HCT116 (cell line): Measurements from ENCODE around the gene CDHR5. TPM values are rescaled to one million over a fixed set of nuclear protein-coding genes. Genes with fewer than 3 reads are reported as not detected.

Experiments
- ATAC-seq: fragments of 200-7000 bp; cut with Tn5 transposase; 2 replicates; pipeline ENCODE4 v1.9.1; 2020; ENCODE audit warnings: mild to moderate bottlenecking, moderate library complexity
- BruUV-seq: library from RNA; stranded (reverse); fragments of 400-500 nt; replicated peaks from 2 replicates; lab custom pipeline; 2021; lab: Mats Ljungman, UMichigan
- CTCF ChIA-PET: fragments of 300-600 bp; sonication (Branson Sonifier 250); formaldehyde crosslinking; loops from one replicate; lab custom pipeline; 2021; ENCODE audit warnings: antibody characterized with exemption; lab: Charles Lee
- POLR2A ChIA-PET: fragments of 300-600, 350-600 bp; sonication (Branson Sonifier 250); formaldehyde crosslinking; loops from one replicate; lab custom pipeline; 2021; ENCODE audit warnings: antibody characterized with exemption; lab: Charles Lee
- RAD21 ChIA-PET, 2 experiments: fragments of 300-600 bp; sonication (Branson Sonifier 250); formaldehyde crosslinking; loops; one replicate each; lab custom pipeline; 2023; ENCODE audit warnings: low total read pairs in 2 of 2; ENCODE audit not compliant: uncharacterized antibody in 2 of 2, unreplicated experiment in 2 of 2, low non-redundant PET in 1 of 2; lab: Charles Lee
- DNase-seq: peaks from one replicate; pipeline ENCODE4 v3.0.0-alpha.2; 2010; ENCODE audit warnings: low read depth, low spot score
- H2AFZ ChIP-seq: fragments of 200-600 bp; shearing (Covaris generic), sonication (generic); 2 replicates; pipeline ENCODE4 v1.6.1; 2017; ENCODE audit warnings: low read depth, mixed run types, mixed read lengths, antibody characterized with exemption, low read length; ENCODE audit not compliant: poor library complexity, severe bottlenecking
- H3K27ac ChIP-seq: 2 replicates; pipeline ENCODE4 v1.5.1; 2012; ENCODE audit warnings: low read depth, low read length
- H3K27me3 ChIP-seq: fragments of 200-600 bp; sonication (generic); 2 replicates; pipeline ENCODE4 v1.6.1; 2016; ENCODE audit warnings: mixed run types, low read length, mixed read lengths; ENCODE audit not compliant: insufficient read depth
- H3K36me3 ChIP-seq, 2 experiments: fragments of 200-500 bp in 1 of 2; fragments of 200-600 bp in 1 of 2; sonication (Bioruptor generic) in 1 of 2; sonication (generic) in 1 of 2; 2 replicates each; pipeline versions ENCODE4 v1.5.1 to v1.6.1; 2014 to 2016; ENCODE audit warnings: low read length in 2 of 2, inconsistent platforms in 1 of 2, mixed read lengths in 1 of 2, mixed run types in 1 of 2; ENCODE audit not compliant: insufficient read depth in 2 of 2, control insufficient read depth in 1 of 2
- H3K4me1 ChIP-seq, 2 experiments: fragments of 200-600 bp in 1 of 2; sonication (generic) in 1 of 2; 2 replicates each; pipeline versions ENCODE4 v1.5.1 to v1.6.1; 2012 to 2017; ENCODE audit warnings: low read length in 2 of 2, inconsistent platforms in 1 of 2, mild to moderate bottlenecking in 1 of 2, mixed read lengths in 1 of 2, mixed run types in 1 of 2, moderate library complexity in 1 of 2; ENCODE audit not compliant: insufficient read depth in 2 of 2, control insufficient read depth in 1 of 2
- H3K4me2 ChIP-seq: fragments of 200-600 bp; sonication (generic); 2 replicates; pipeline ENCODE4 v1.6.1; 2017; ENCODE audit warnings: mixed run types, low read length, mixed read lengths
- H3K4me3 ChIP-seq, 2 experiments: fragments of 200-600 bp in 1 of 2; sonication (generic) in 1 of 2; replicated peaks in 1 of 2; 2 replicates each; pipeline ENCODE4 v1.5.1; 2011 to 2016; ENCODE audit warnings: low read length in 2 of 2, control low read depth in 1 of 2, low read depth in 1 of 2, mild to moderate bottlenecking in 1 of 2, mixed read lengths in 1 of 2, mixed run types in 1 of 2
- H3K79me2 ChIP-seq: fragments of 200-600 bp; sonication (generic); 2 replicates; pipeline ENCODE4 v1.6.1; 2017; ENCODE audit warnings: mild to moderate bottlenecking, mixed run types, low read length, moderate library complexity, mixed read lengths; ENCODE audit not compliant: insufficient read depth
- H3K9ac ChIP-seq: fragments of 200-600 bp; sonication (generic); 2 replicates; pipeline ENCODE4 v1.6.1; 2016; ENCODE audit warnings: low read length, mixed read lengths
- H3K9me2 ChIP-seq: fragments of 200-600 bp; sonication (generic), shearing (Covaris generic); 2 replicates; pipeline ENCODE4 v1.6.1; 2017; ENCODE audit warnings: mixed run types, mild to moderate bottlenecking, moderate library complexity; ENCODE audit not compliant: insufficient read depth
- H3K9me3 ChIP-seq, 2 experiments: fragments of 200-500 bp in 1 of 2; fragments of 200-600 bp in 1 of 2; sonication (Bioruptor generic) in 1 of 2; sonication (generic) in 1 of 2; 2 replicates each; pipeline ENCODE4 v1.6.1; 2014 to 2017; ENCODE audit warnings: low read length in 2 of 2, mixed read lengths in 2 of 2, inconsistent platforms in 1 of 2, low read depth in 1 of 2, mild to moderate bottlenecking in 1 of 2, mixed run types in 1 of 2, moderate library complexity in 1 of 2; ENCODE audit not compliant: control insufficient read depth in 1 of 2, insufficient read depth in 1 of 2
- H4K20me1 ChIP-seq: fragments of 200-600 bp; sonication (generic), shearing (Covaris generic); 2 replicates; pipeline ENCODE4 v1.6.1; 2017; ENCODE audit warnings: mixed run types, mild to moderate bottlenecking, moderate library complexity; ENCODE audit not compliant: insufficient read depth
- RAD21 ChIP-seq: IDR thresholded peaks from 2 replicates; pipeline ENCODE4 v1.6.1; 2012; ENCODE audit warnings: low read depth, mild to moderate bottlenecking
- SIN3A ChIP-seq: IDR thresholded peaks from 2 replicates; pipeline ENCODE4 v1.6.1; 2012; ENCODE audit warnings: low read depth
- TCF7L2 ChIP-seq: IDR thresholded peaks from 2 replicates; pipeline ENCODE4 v1.7.0; 2011; ENCODE audit warnings: borderline replicate concordance, inconsistent platforms; ENCODE audit not compliant: insufficient read depth, insufficient read length; ENCODE audit errors: extremely low read depth
- ZNF274 ChIP-seq: fragments of 200-500 bp; sonication (Bioruptor generic); IDR thresholded peaks from 2 replicates; pipeline ENCODE4 v1.6.1; 2014; ENCODE audit warnings: mild to moderate bottlenecking, low read depth, low read length, inconsistent platforms
- intact Hi-C: fragments of 100-400 bp; cut with micrococcal nuclease; formaldehyde crosslinking; loops from 2 replicates; pipeline ENCODE4 v1.10.0; 2022
- total RNA-seq: library from RNA; stranded (reverse); gene quantifications from one replicate; pipeline ENCODE4 v1.2.1, GENCODE V29; 2021; ENCODE audit not compliant: unreplicated experiment
- TF ChIP-seq, protein P1 (sequence below), 3 experiments: fragments of 200-600 bp in 1 of 3; sonication (generic) in 1 of 3; IDR thresholded peaks in 2 of 3; conservative IDR thresholded peaks in 1 of 3; 2 replicates each; pipeline ENCODE4 v1.5.1; 2012 to 2017; ENCODE audit warnings: low read depth in 2 of 3, low read length in 2 of 3, antibody characterized with exemption in 1 of 3, borderline replicate concordance in 1 of 3, control low read depth in 1 of 3, mild to moderate bottlenecking in 1 of 3, mixed read lengths in 1 of 3, mixed run types in 1 of 3, moderate library complexity in 1 of 3; ENCODE audit not compliant: insufficient read depth in 1 of 3
- TF ChIP-seq, protein P2 (sequence below): IDR thresholded peaks from 2 replicates; pipeline ENCODE4 v1.6.1; 2012

Gene CDHR5
- total RNA-seq, 1 experiment from 2014 or later: not detected

DNA sequence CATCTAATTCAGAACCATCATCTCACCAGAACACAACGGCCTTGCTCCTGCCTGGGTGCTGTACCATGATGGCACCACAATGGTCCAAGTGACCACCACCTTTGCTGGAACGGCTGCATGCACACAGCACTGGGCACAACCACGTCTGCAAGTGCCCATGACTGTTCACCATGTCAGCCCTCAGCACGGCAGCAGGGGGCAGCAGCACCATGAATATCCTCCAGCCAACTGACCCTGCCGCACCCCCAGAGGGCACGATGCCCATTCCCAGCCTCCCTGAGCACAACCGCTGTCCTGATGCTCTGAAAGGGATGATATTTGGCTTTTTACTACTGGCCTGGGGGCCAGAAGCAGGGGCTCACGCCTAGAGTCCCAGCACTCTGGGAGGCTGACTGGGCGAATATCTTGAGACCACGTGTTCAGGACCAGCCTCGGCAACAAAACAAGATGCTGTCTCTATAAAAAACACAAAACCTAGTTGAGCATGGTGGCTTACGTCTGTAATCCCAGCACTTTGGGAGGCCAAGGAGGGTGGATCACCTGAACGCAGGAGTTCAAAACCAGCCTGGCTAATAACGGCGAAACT is 38.0 kb upstream of the CDHR5 start:
- Histone ChIP-seq H3K79me2 (peaks cover 3% of the 10 kb centered on the region; the same call in 1 of the 2 replicates), H3K4me2 (no peak overlapping the region), H3K27me3 (no peaks in the 10 kb centered on the region), H4K20me1 (no peaks in the 10 kb centered on the region), H3K9me2 (no peaks in the 10 kb centered on the region), H3K36me3 (peaks cover 0 to 2% of the 10 kb centered on the region in 2 experiments; a peak in 1 of 4 replicates), H3K9ac (no peak overlapping the region), H3K27ac (no peak overlapping the region), H3K9me3 (no peaks in the 10 kb centered on the region), H3K4me1 (no peaks in the 10 kb centered on the region), H2AFZ (no peak overlapping the region), H3K4me3 (no peak overlapping the region)
- no TSS peak for BruUV-seq
- ChIA-PET CTCF (interaction anchor here (1.1 kb wide), 1 partner anchor 59 kb away, joined by 4 read pairs; no protein-coding TSS in a partner anchor), RAD21 (no interaction called here), POLR2A (no interaction called here)
- peak; percentile 48 for DNase-seq
- TF ChIP-seq, protein P1, sequence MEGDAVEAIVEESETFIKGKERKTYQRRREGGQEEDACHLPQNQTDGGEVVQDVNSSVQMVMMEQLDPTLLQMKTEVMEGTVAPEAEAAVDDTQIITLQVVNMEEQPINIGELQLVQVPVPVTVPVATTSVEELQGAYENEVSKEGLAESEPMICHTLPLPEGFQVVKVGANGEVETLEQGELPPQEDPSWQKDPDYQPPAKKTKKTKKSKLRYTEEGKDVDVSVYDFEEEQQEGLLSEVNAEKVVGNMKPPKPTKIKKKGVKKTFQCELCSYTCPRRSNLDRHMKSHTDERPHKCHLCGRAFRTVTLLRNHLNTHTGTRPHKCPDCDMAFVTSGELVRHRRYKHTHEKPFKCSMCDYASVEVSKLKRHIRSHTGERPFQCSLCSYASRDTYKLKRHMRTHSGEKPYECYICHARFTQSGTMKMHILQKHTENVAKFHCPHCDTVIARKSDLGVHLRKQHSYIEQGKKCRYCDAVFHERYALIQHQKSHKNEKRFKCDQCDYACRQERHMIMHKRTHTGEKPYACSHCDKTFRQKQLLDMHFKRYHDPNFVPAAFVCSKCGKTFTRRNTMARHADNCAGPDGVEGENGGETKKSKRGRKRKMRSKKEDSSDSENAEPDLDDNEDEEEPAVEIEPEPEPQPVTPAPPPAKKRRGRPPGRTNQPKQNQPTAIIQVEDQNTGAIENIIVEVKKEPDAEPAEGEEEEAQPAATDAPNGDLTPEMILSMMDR (IDR thresholded peaks at IDR 0.05 in 2 of 3, conservative IDR thresholded peaks at IDR 0.05 in 1 of 3; ENCODE audit: borderline replicate concordance in 1 of 3, insufficient read depth in 1 of 3, low read depth in 2 of 3, low read length in 2 of 3): peak; percentile 85 to 90 (median 88)
- TF ChIP-seq RAD21: peak; percentile 89
- TF ChIP-seq SIN3A: no peak
- TF ChIP-seq TCF7L2: no peak
- no peak for TF ChIP-seq ZNF274
- TF ChIP-seq, protein P2, sequence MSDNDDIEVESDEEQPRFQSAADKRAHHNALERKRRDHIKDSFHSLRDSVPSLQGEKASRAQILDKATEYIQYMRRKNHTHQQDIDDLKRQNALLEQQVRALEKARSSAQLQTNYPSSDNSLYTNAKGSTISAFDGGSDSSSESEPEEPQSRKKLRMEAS: no peak
- peak; percentile 98 for ATAC-seq
- intact Hi-C loops: loop anchor here (1.0 kb wide), 2 partner anchors 61 to 103 kb away; no protein-coding TSS in a partner anchor
